ENCODE results near the gene RPN1. TPM values are rescaled to one million over a fixed set of nuclear protein-coding genes. Genes with fewer than 3 reads are reported as not detected.
"Not testable (repeated sequence)": the region's sequence is repeated elsewhere in the genome, so short reads cannot be mapped to it uniquely, and the experiment has no call there.

RPN1 gene
- total and polyA plus RNA-seq, 2 of the 8 experiments (the other 6 are each of a cell fraction or from before 2014, with no cell fraction given) = 165 to 211 TPM

- H2BK120ac ChIP-seq (replicated peaks; ENCODE audit: low read depth, low read length); H3K18ac ChIP-seq (ENCODE audit: extremely low read depth, low read length); H3K56ac ChIP-seq (replicated peaks; ENCODE audit: insufficient read length, low read depth, low read length); H2AFZ ChIP-seq (ENCODE audit: low read length); H3K4me1 ChIP-seq (replicated peaks in 1 of 4; ENCODE audit: control insufficient read depth in 3 of 4, insufficient read depth in 4 of 4, low read length in 3 of 4); H2BK12ac ChIP-seq (ENCODE audit: low read depth, low read length); H3K27me3 ChIP-seq (replicated peaks in 1 of 4; ENCODE audit: control insufficient read depth in 3 of 4, extremely low read depth in 1 of 4, insufficient read depth in 3 of 4, low read length in 3 of 4); FAIRE-seq; H3K23me2 ChIP-seq (ENCODE audit: low read depth, low read length); H3K9ac ChIP-seq (replicated peaks in 1 of 4; ENCODE audit: extremely low read depth in 1 of 4, low read depth in 3 of 4, low read length in 3 of 4); H3K9me3 ChIP-seq (ENCODE audit: insufficient read depth in 2 of 2, low read depth in 1 of 2, low read length in 1 of 2); H2BK15ac ChIP-seq (ENCODE audit: low read length); H2AK5ac ChIP-seq (ENCODE audit: low read depth, low read length); H3K4me2 ChIP-seq (ENCODE audit: insufficient read depth in 1 of 2, low read depth in 2 of 2, low read length in 2 of 2); H3K23ac ChIP-seq (ENCODE audit: insufficient read length); H4K91ac ChIP-seq (replicated peaks; ENCODE audit: insufficient read length, low read length); H4K5ac ChIP-seq (ENCODE audit: insufficient read length, low read depth, low read length); H4K20me1 ChIP-seq (replicated peaks in 1 of 2; ENCODE audit: control insufficient read depth in 1 of 2, insufficient read depth in 2 of 2, low read length in 2 of 2); H3K4ac ChIP-seq (replicated peaks; ENCODE audit: insufficient read length, low read depth, low read length); H4K8ac ChIP-seq (ENCODE audit: extremely low read depth, insufficient read depth, low read length); H3K4me3 ChIP-seq (ENCODE audit: extremely low read depth in 1 of 4, insufficient read depth in 2 of 4, low read depth in 3 of 4, low read length in 4 of 4); H3K27ac ChIP-seq (ENCODE audit: low read depth, low read length); H3K79me1 ChIP-seq (ENCODE audit: low read depth, low read length); H3K36me3 ChIP-seq (ENCODE audit: control insufficient read depth in 2 of 4, insufficient read depth in 4 of 4, low read length in 3 of 4); DNase-seq (ENCODE audit: low read depth in 1 of 2, low spot score in 2 of 2); H3K14ac ChIP-seq (ENCODE audit: insufficient read length); H2BK20ac ChIP-seq (ENCODE audit: low read length); H2BK5ac ChIP-seq (ENCODE audit: low read depth, low read length): not testable (repeated sequence)
- ChIA-PET CTCF (ENCODE audit: partially characterized antibody) (interaction anchor here (1.1 to 1.8 kb wide), 7 partner anchors 14 to 140 kb away, joined by 3 to 6 read pairs (median 4); no protein-coding TSS in a partner anchor), POLR2A (ENCODE audit: partially characterized antibody) (interaction anchor here (1.1 kb wide), 1 partner anchor 29 kb away, joined by 3 read pairs; no protein-coding TSS in a partner anchor)
- peaks cover 13 to 14% of the 10 kb centered on the region in 2 experiments for H3K79me2 ChIP-seq (ENCODE audit: control insufficient read depth in 1 of 2, insufficient read depth in 2 of 2, low read length in 2 of 2)
- WGBS, 2 experiments (ENCODE audit: extremely low coverage in 1 of 2, insufficient coverage in 1 of 2, insufficient read length in 1 of 2, insufficient replicate concordance in 2 of 2, low coverage in 1 of 2, low lambda C conversion rate in 2 of 2, missing lambda C conversion rate in 1 of 2) = 89% methylated on average over 24 of the region's 24 CpGs; no CpG with 5 or more reads in 1 of the 2 experiments
Measured at GRCh38 chr3:128653993-128654805, 3.6 kb upstream of the RPN1 start.
